ENCODE results near the gene NOL9. TPM values are rescaled to one million over a fixed set of nuclear protein-coding genes. Genes with fewer than 3 reads are reported as not detected.

NOL9 gene
- total and polyA plus RNA-seq, 10 of the 15 experiments (the other 5 are each of a cell fraction or from before 2014, with no cell fraction given): 3.9 to 35.9 (median 23.0) TPM

GRCh38 chr1:6577831-6578525 lies 23.7 kb upstream of the NOL9 start:
- intact Hi-C loops (cut with micrococcal nuclease; ENCODE audit: unreplicated experiment) (no loop called here), in situ Hi-C loops (cut with MboI) (no loop called here)
- Histone ChIP-seq H3K4me3 (no peak overlapping the region), H3K36me3 (ENCODE audit: control insufficient read depth in 2 of 2, insufficient read depth in 2 of 2, low read length in 1 of 2) (no peaks in the 10 kb centered on the region), H4K20me1 (ENCODE audit: control insufficient read depth, insufficient read depth) (no peaks in the 10 kb centered on the region), H3K79me2 (ENCODE audit: control insufficient read depth, insufficient read depth, low read length) (peaks cover 21% of the 10 kb centered on the region), H3K27me3 (replicated peaks in 1 of 2; ENCODE audit: control insufficient read depth in 2 of 2, insufficient read depth in 2 of 2, low read length in 1 of 2) (no peaks in the 10 kb centered on the region), H3K27ac (ENCODE audit: control insufficient read depth, insufficient read depth) (no peak overlapping the region), H3K9ac (ENCODE audit: control insufficient read depth, insufficient read depth, low read length) (no peak overlapping the region), H3K4me2 (ENCODE audit: control insufficient read depth, insufficient read depth) (no peak overlapping the region), H2AFZ (ENCODE audit: control insufficient read depth, low read depth, low read length) (no peak overlapping the region), H3K9me3 (replicated peaks; ENCODE audit: control insufficient read depth, insufficient read depth, low read length) (no peaks in the 10 kb centered on the region), H3K4me1 (ENCODE audit: control insufficient read depth, insufficient read depth, low read length) (peaks cover 13% of the 10 kb centered on the region)
- FAIRE-seq: no peak
- CTCF ChIA-PET: no interaction called here
- WGBS (ENCODE audit: insufficient coverage, insufficient replicate concordance, low lambda C conversion rate, missing lambda C conversion rate): 8% methylated on average over 6 of the region's 6 CpGs
- SMC1A ChIA-PET (ENCODE audit: uncharacterized antibody, unreplicated experiment): no interaction called here
- BruUV-seq (replicated peaks): no TSS peak
- no peak for DNase-seq (ENCODE audit: low read depth, low spot score)
- RAD21 ChIA-PET (ENCODE audit: unreplicated experiment): no interaction called here
- POLR2A ChIA-PET: interaction anchor here (0.8 to 1.0 kb wide), 2 partner anchors 23 to 51 kb away, joined by 3 read pairs; no protein-coding TSS in a partner anchor
- ATAC-seq: no peak
- TF ChIP-seq CBFB (IDR thresholded peaks at IDR 0.05; ENCODE audit: low read depth): no peak
- TF ChIP-seq NBN (IDR thresholded peaks at IDR 0.05): no peak
- TF ChIP-seq CEBPB (IDR thresholded peaks at IDR 0.05; ENCODE audit: borderline replicate concordance in 1 of 2, low read depth in 2 of 2, low read length in 2 of 2): no peak
- TF ChIP-seq ZNF592 (IDR thresholded peaks at IDR 0.05): no peak
- TF ChIP-seq SPI1 (IDR thresholded peaks at IDR 0.05; ENCODE audit: borderline replicate concordance, insufficient read depth, low read depth, low read length): no peak
- no peak for TF ChIP-seq FOXM1 (IDR thresholded peaks at IDR 0.05; ENCODE audit: low read depth, low read length)
- no peak for TF ChIP-seq FOS (IDR thresholded peaks at IDR 0.05; ENCODE audit: borderline replicate concordance, extremely low read depth, insufficient read length)
- no peak for TF ChIP-seq FOXK2 (IDR thresholded peaks at IDR 0.05)
- no peak for TF ChIP-seq RUNX3 (IDR thresholded peaks at IDR 0.05; ENCODE audit: low read length)
- no peak for TF ChIP-seq ZNF384 (IDR thresholded peaks at IDR 0.05; ENCODE audit: borderline replicate concordance, low read depth, low read length)
- TF ChIP-seq SRF (IDR thresholded peaks at IDR 0.05; ENCODE audit: low read depth in 2 of 2, low read length in 2 of 2): no peak
- TF ChIP-seq POLR2A (IDR thresholded peaks at IDR 0.05; ENCODE audit: low read depth, low read length): no peak
- no peak for TF ChIP-seq LARP7 (IDR thresholded peaks at IDR 0.05)
- no peak for TF ChIP-seq MEF2B (IDR thresholded peaks at IDR 0.05; ENCODE audit: partially characterized antibody, poor library complexity, severe bottlenecking)
- no peak for TF ChIP-seq IRF3 (IDR thresholded peaks at IDR 0.05)
- no peak for TF ChIP-seq CTCF (IDR thresholded peaks at IDR 0.05 in 2 of 3, conservative IDR thresholded peaks at IDR 0.05 in 1 of 3; ENCODE audit: control insufficient read depth in 2 of 3, extremely low read depth in 1 of 3, insufficient read depth in 1 of 3, low read depth in 3 of 3, low read length in 3 of 3)
- no peak for TF ChIP-seq RCOR1 (conservative IDR thresholded peaks at IDR 0.05; ENCODE audit: low read depth, low read length)
- TF ChIP-seq PML (IDR thresholded peaks at IDR 0.05; ENCODE audit: low read length): no peak
